ENCODE measurements around the gene LHFPL3. TPM values are rescaled to one million over a fixed set of nuclear protein-coding genes. Genes with fewer than 3 reads are reported as not detected.

LHFPL3 gene
- total RNA-seq, 4 donors from 2014 or later: not detected

DNA sequence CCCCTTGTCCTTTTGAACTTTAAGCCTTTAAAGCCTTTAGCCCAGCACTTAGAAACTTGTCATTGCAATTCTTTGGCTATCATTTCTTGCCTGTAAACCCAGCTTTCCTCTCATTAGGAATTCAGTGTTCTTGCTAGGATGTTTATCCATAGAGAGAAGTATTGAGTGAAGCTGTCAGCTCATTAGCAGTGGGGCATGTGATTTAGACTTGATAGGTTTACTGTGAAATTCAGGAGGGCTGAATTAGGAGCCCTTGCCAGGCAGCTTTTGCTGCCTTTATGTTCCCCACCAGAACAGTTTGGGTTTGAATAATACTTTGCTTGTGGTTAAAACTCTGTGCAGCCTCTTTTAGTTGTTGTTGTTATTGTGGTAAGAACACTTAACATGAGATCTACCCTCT is 39.5 kb downstream of the LHFPL3 start:
- no peak overlapping the region for H3K4me3 ChIP-seq
- intact Hi-C loops (cut with DNase I): no loop called here
- H3K4me1 ChIP-seq: no peaks in the 10 kb centered on the region
- DNase-seq (ENCODE audit: extremely low spot score): no peak
- no peaks in the 10 kb centered on the region for H3K9me3 ChIP-seq
- no peak overlapping the region for H3K27ac ChIP-seq (replicated peaks in 1 of 4)
- no peaks in the 10 kb centered on the region for H3K36me3 ChIP-seq
- no peaks in the 10 kb centered on the region for H3K27me3 ChIP-seq
- TF ChIP-seq POLR2A (IDR thresholded peaks at IDR 0.05; ENCODE audit: low read depth) (no peak), EP300 (IDR thresholded peaks at IDR 0.05) (no peak), POLR2AphosphoS5 (IDR thresholded peaks at IDR 0.05) (no peak)
- TF ChIP-seq, protein P1, sequence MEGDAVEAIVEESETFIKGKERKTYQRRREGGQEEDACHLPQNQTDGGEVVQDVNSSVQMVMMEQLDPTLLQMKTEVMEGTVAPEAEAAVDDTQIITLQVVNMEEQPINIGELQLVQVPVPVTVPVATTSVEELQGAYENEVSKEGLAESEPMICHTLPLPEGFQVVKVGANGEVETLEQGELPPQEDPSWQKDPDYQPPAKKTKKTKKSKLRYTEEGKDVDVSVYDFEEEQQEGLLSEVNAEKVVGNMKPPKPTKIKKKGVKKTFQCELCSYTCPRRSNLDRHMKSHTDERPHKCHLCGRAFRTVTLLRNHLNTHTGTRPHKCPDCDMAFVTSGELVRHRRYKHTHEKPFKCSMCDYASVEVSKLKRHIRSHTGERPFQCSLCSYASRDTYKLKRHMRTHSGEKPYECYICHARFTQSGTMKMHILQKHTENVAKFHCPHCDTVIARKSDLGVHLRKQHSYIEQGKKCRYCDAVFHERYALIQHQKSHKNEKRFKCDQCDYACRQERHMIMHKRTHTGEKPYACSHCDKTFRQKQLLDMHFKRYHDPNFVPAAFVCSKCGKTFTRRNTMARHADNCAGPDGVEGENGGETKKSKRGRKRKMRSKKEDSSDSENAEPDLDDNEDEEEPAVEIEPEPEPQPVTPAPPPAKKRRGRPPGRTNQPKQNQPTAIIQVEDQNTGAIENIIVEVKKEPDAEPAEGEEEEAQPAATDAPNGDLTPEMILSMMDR (IDR thresholded peaks at IDR 0.05): no peak

DNA sequence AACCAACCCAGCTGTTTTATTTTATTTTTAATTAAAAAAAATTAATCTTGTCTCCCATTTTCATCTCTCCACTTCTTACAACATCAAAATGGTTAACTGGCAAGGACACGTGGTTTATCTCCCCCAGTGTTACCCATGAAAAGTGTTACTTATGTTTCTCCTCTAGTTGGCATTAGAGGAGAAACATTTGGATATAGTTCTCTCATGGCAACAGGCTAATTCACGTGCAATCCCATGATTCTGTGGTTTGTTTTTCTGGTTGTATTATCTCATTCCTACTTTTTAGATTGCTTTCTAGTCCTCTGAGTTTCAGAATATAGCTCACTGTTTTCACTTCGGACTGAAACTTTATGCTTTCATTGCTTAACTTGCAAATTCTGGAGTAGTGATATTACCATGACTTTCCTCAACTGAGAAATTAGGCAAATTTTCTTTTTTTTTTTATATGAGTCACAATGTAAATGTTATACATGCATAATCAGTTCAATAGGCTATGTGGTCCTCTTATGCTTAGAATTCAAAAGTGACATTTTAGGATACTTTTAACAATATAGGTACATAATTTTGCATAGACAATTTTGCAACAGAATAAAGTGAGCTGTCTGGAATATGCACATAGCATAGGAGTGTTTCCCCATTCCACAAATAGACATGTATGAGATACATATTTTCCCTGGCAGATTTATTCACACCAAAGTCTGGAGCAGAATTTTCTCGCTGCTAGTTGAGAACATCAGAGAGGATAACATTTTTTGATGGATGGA is 43.0 kb downstream of the LHFPL3 start:
- no peaks in the 10 kb centered on the region for H3K27me3 ChIP-seq
- DNase-seq (ENCODE audit: extremely low spot score): no peak
- intact Hi-C loops (cut with DNase I): no loop called here
- no peaks in the 10 kb centered on the region for H3K9me3 ChIP-seq
- no peak overlapping the region for H3K4me3 ChIP-seq
- H3K36me3 ChIP-seq: no peaks in the 10 kb centered on the region
- no peak overlapping the region for H3K27ac ChIP-seq (replicated peaks in 1 of 4)
- no peak for TF ChIP-seq POLR2A (IDR thresholded peaks at IDR 0.05; ENCODE audit: low read depth)
- TF ChIP-seq EP300 (IDR thresholded peaks at IDR 0.05): no peak
- TF ChIP-seq POLR2AphosphoS5 (IDR thresholded peaks at IDR 0.05): no peak
- TF ChIP-seq, protein P1 (IDR thresholded peaks at IDR 0.05): no peak
- H3K4me1 ChIP-seq: no peaks in the 10 kb centered on the region
- WGBS: 56% methylated on average over 4 of the region's 4 CpGs

DNA sequence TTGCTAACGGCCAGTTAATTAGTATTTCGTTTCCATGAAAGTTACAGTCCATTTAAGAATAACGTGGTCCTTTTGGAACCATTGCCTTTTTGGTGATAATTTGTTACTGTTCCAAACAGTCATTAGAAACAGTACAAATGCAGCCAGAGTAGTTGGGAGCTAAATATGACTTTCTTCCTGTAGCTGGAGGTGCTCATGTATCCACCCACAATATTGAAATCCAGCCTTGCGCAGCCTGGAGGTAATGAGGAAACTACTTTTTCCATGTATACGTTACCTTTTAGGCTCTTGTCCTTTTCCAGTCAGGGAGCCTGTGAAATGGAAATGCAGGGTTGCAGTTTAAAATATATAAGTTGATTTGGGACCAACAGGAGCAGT is 43.6 kb downstream of the LHFPL3 start:
- intact Hi-C loops (cut with DNase I): no loop called here
- DNase-seq (ENCODE audit: extremely low spot score): no peak
- no peaks in the 10 kb centered on the region for H3K9me3 ChIP-seq
- H3K4me1 ChIP-seq: no peaks in the 10 kb centered on the region
- TF ChIP-seq, protein P1 (IDR thresholded peaks at IDR 0.05): no peak
- no peak for TF ChIP-seq EP300 (IDR thresholded peaks at IDR 0.05)
- TF ChIP-seq POLR2A (IDR thresholded peaks at IDR 0.05; ENCODE audit: low read depth): no peak
- TF ChIP-seq POLR2AphosphoS5 (IDR thresholded peaks at IDR 0.05): no peak
- no peaks in the 10 kb centered on the region for H3K36me3 ChIP-seq
- H3K27me3 ChIP-seq: no peaks in the 10 kb centered on the region
- no peak overlapping the region for H3K27ac ChIP-seq (replicated peaks in 1 of 4)
- H3K4me3 ChIP-seq: no peak overlapping the region
- 71% methylated on average over 5 of the region's 5 CpGs for WGBS

DNA sequence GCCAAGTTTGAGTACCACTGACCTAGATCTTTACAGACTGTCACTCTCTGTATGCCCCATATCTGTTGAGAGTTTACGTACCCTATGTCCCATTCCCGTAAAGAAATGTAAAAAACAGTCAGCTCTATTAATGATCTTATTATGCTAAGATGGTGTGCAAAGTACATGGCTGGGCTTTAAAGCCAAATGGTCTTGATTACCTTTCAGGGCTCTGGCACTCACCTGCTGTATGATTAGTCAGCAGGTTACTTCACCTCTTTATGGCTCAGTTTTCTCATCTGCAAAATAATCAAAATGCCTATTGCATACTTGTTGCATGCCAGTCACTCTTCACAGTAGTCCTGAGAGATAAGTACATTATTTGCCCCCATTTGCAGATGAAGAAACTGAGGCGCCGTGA is 54.2 kb downstream of the LHFPL3 start:
- Histone ChIP-seq H3K4me1 (no peaks in the 10 kb centered on the region), H3K9me3 (peaks cover 0 to 14% (median 9%) of the 10 kb centered on the region in 4 donors), H3K4me3 (no peak overlapping the region), H3K27me3 (peaks cover 0 to 3% (median 0%) of the 10 kb centered on the region in 4 donors), H3K27ac (replicated peaks in 1 of 4) (no peak overlapping the region), H3K36me3 (no peaks in the 10 kb centered on the region)
- TF ChIP-seq, protein P1 (IDR thresholded peaks at IDR 0.05): no peak
- TF ChIP-seq EP300 (IDR thresholded peaks at IDR 0.05) (no peak), POLR2AphosphoS5 (IDR thresholded peaks at IDR 0.05) (no peak), POLR2A (IDR thresholded peaks at IDR 0.05; ENCODE audit: low read depth) (no peak)
- 78% methylated on average over 4 of the region's 4 CpGs for WGBS
- intact Hi-C loops (cut with DNase I): no loop called here
- no peak for DNase-seq (ENCODE audit: extremely low spot score)

DNA sequence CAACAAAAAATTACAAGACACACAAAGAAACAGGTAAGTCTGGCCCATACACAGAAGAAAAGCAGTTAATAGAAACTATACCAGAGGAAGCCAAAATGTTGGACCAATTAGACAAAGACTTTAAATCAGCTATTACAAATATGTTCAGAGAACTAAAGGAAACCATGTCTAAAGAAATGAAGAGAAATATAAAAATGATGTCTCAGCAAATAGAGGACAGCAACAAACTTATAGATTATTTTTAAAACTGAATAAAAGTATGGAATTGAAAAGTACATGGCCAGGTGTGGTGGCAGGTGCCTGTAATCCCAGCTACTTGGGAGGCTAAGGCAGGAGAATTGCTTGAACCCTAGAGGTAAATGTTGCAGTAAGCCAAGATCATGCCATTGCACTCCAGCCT is 58.5 kb downstream of the LHFPL3 start:
- Histone ChIP-seq H3K4me1 (no peaks in the 10 kb centered on the region), H3K36me3 (no peaks in the 10 kb centered on the region), H3K4me3 (no peak overlapping the region), H3K27me3 (no peaks in the 10 kb centered on the region), H3K9me3 (peaks cover 0 to 23% (median 17%) of the 10 kb centered on the region in 4 donors), H3K27ac (replicated peaks in 1 of 4) (no peak overlapping the region)
- DNase-seq (ENCODE audit: extremely low spot score): no peak
- no peak for TF ChIP-seq POLR2A (IDR thresholded peaks at IDR 0.05; ENCODE audit: low read depth)
- TF ChIP-seq, protein P1 (IDR thresholded peaks at IDR 0.05): no peak
- TF ChIP-seq POLR2AphosphoS5 (IDR thresholded peaks at IDR 0.05): no peak
- no peak for TF ChIP-seq EP300 (IDR thresholded peaks at IDR 0.05)
- intact Hi-C loops (cut with DNase I): no loop called here

Measured in esophagus muscularis mucosa (tissue), 4 donors.